ENCODE results near the gene PALMD.

- TF ChIP-seq POLR2A (IDR thresholded peaks at IDR 0.05; ENCODE audit: low read length), result no peak
- no peak for TF ChIP-seq GATA1 (IDR thresholded peaks at IDR 0.05; ENCODE audit: low read depth, low read length)
These were observed 58.5 kb downstream of the PALMD start for GRCh38 chr1:99704356-99704816.

All from erythroblast (primary cell).